Type B pancreatic cell (in vitro differentiated cells): ENCODE data around the gene IL32. TPM values are rescaled to one million over a fixed set of nuclear protein-coding genes. Genes with fewer than 3 reads are reported as not detected.

Source experiments
- DNase-seq: peaks from one replicate; pipeline ENCODE4 v3.0.0; 2021; ENCODE audit warnings: mixed read lengths; ENCODE audit not compliant: unreplicated experiment; ENCODE audit errors: extremely low spot score
- H3K27ac Mint-ChIP-seq: 2 replicates; pipeline ENCODE4 v1.8.0; 2021; ENCODE audit warnings: mild to moderate bottlenecking, mixed read lengths
- H3K27me3 Mint-ChIP-seq: 2 replicates; pipeline ENCODE4 v1.8.0; 2021; ENCODE audit warnings: mixed read lengths
- H3K36me3 Mint-ChIP-seq: 2 replicates; pipeline ENCODE4 v1.8.0; 2021; ENCODE audit warnings: mixed read lengths
- H3K4me1 Mint-ChIP-seq: one replicate; pipeline ENCODE4 v1.8.0; 2021; ENCODE audit warnings: mixed read lengths; ENCODE audit not compliant: unreplicated experiment
- H3K4me3 Mint-ChIP-seq: 2 replicates; pipeline ENCODE4 v1.8.0; 2021; ENCODE audit warnings: mild to moderate bottlenecking, mixed read lengths
- H3K9me3 Mint-ChIP-seq: 2 replicates; pipeline ENCODE4 v1.8.0; 2021; ENCODE audit warnings: mixed read lengths
- CTCF ChIP-seq: fragments of 200-600 bp; sonication (generic); conservative IDR thresholded peaks from 2 replicates; pipeline ENCODE4 v1.5.0; 2021; ENCODE audit warnings: antibody characterized with exemption, mild to moderate bottlenecking
- total RNA-seq: library from RNA; stranded (reverse); gene quantifications from 2 replicates; pipeline ENCODE4 v1.2.1, GENCODE V29; 2021; ENCODE audit warnings: low replicate concordance

Gene IL32
- total RNA-seq, 1 donor from 2014 or later: 12.7 TPM

- DNase-seq: no peak
- peak; percentile 68 for TF ChIP-seq CTCF
- Mint-ChIP-seq H3K4me3 (no peak overlapping the region), H3K36me3 (no peaks in the 10 kb centered on the region), H3K27ac (no peak overlapping the region), H3K9me3 (no peaks in the 10 kb centered on the region), H3K27me3 (peaks cover 37% of the 10 kb centered on the region), H3K4me1 (peaks cover 9% of the 10 kb centered on the region)
Measured at GRCh38 chr16:3094289-3095027, 29.0 kb downstream of the IL32 start.

- Mint-ChIP-seq H3K36me3 (no peaks in the 10 kb centered on the region), H3K4me3 (no peak overlapping the region), H3K27me3 (peaks cover 48% of the 10 kb centered on the region), H3K9me3 (no peaks in the 10 kb centered on the region), H3K27ac (no peak overlapping the region), H3K4me1 (peaks cover 13% of the 10 kb centered on the region)
- DNase-seq: no peak
- peak; percentile 35 for TF ChIP-seq CTCF
Measured at GRCh38 chr16:3095869-3096268, 30.4 kb downstream of the IL32 start.

GRCh38 chr16:3096362-3096761 lies 30.9 kb downstream of the IL32 start:
- no peak overlapping the region for H3K27ac Mint-ChIP-seq

GRCh38 chr16:3097266-3097665 lies 31.8 kb downstream of the IL32 start:
- no peak for DNase-seq
- Mint-ChIP-seq H3K9me3 (no peaks in the 10 kb centered on the region), H3K27me3 (peaks cover 58% of the 10 kb centered on the region), H3K4me3 (no peak overlapping the region), H3K27ac (no peak overlapping the region), H3K4me1 (peaks cover 22% of the 10 kb centered on the region), H3K36me3 (no peaks in the 10 kb centered on the region)
- TF ChIP-seq CTCF: no peak

More at GRCh38 chr16:3096362-3096761, 30.9 kb downstream of the IL32 start:
- TF ChIP-seq CTCF: no peak
- Mint-ChIP-seq H3K4me1 (peaks cover 17% of the 10 kb centered on the region), H3K36me3 (no peaks in the 10 kb centered on the region), H3K27me3 (peaks cover 52% of the 10 kb centered on the region), H3K4me3 (no peak overlapping the region), H3K9me3 (no peaks in the 10 kb centered on the region)
- DNase-seq: no peak

GRCh38 chr16:3098459-3099394 lies 33.3 kb downstream of the IL32 start, which contains the start of gene ZSCAN10:
Gene ZSCAN10, minus strand, starts transcription at chr16:3099294. Its CDS starts 6,357 bp downstream, at chr16:3092937.
- Mint-ChIP-seq H3K9me3 (no peaks in the 10 kb centered on the region), H3K4me3 (peak within 1 kb of the TSS; percentile 86), H3K27me3 (peaks cover 56% of the 10 kb centered on the region), H3K27ac (peak within 1 kb of the TSS; percentile 54), H3K36me3 (no peaks in the 10 kb centered on the region), H3K4me1 (peaks cover 23% of the 10 kb centered on the region)
- DNase-seq: no peak
- TF ChIP-seq CTCF: no peak
